Measurements from ENCODE around the gene PLCG1. TPM values are rescaled to one million over a fixed set of nuclear protein-coding genes. Genes with fewer than 3 reads are reported as not detected.

The PLCG1 gene
- total RNA-seq, 3 donors from 2014 or later (not counting 1 experiment from before 2014, with no cell fraction given), result 199 to 242 (median 236) TPM

GRCh38 chr20:41163821-41164220, 26.5 kb downstream of the PLCG1 start:
- H3K4me1 ChIP-seq (ENCODE audit: control insufficient read depth, insufficient read depth, low read length), result peaks cover 62% of the 10 kb centered on the region
- H3K9me3 ChIP-seq (ENCODE audit: control insufficient read depth, insufficient read depth, low read length), result no peaks in the 10 kb centered on the region
- WGBS (ENCODE audit: insufficient coverage), result 99% methylated on average over 11 of the region's 11 CpGs
- DNase-seq (no peak), ATAC-seq (no peak)
- no peak overlapping the region for H3K4me3 ChIP-seq (ENCODE audit: low read length)
- H3K27me3 ChIP-seq (ENCODE audit: control insufficient read depth, insufficient read depth, low read length), result no peaks in the 10 kb centered on the region
- H3K36me3 Mint-ChIP-seq, result peaks cover 23% of the 10 kb centered on the region
- intact Hi-C loops (cut with micrococcal nuclease), result no loop called here
- TF ChIP-seq CTCF (IDR thresholded peaks at IDR 0.05), result no peak
- peaks cover 0 to 5% of the 10 kb centered on the region in 2 donors for H3K27me3 Mint-ChIP-seq (ENCODE audit: low read depth in 2 of 2)
- peak overlapping the region in 1 of 2 donors; percentile 38 for H3K27ac Mint-ChIP-seq
- H3K9me3 Mint-ChIP-seq, result no peaks in the 10 kb centered on the region
- peaks cover 51 to 58% of the 10 kb centered on the region in 2 donors for H3K4me1 Mint-ChIP-seq
- no peak overlapping the region for H3K4me3 Mint-ChIP-seq
- H3K36me3 ChIP-seq (ENCODE audit: control insufficient read depth, insufficient read depth, low read length), result peaks cover 85% of the 10 kb centered on the region
- no peak overlapping the region for H3K27ac ChIP-seq (ENCODE audit: low read length)

GRCh38 chr20:41165001-41165882, 27.9 kb downstream of the PLCG1 start:
- Mint-ChIP-seq H3K4me1 (peaks cover 41 to 43% of the 10 kb centered on the region in 2 donors), H3K36me3 (peaks cover 26% of the 10 kb centered on the region), H3K4me3 (no peak overlapping the region), H3K27me3 (ENCODE audit: low read depth in 2 of 2) (peaks cover 0 to 5% of the 10 kb centered on the region in 2 donors), H3K27ac (no peak overlapping the region), H3K9me3 (no peaks in the 10 kb centered on the region)
- WGBS (ENCODE audit: insufficient coverage), result 95% methylated on average over 24 of the region's 24 CpGs
- Histone ChIP-seq H3K36me3 (ENCODE audit: control insufficient read depth, insufficient read depth, low read length) (peaks cover 91% of the 10 kb centered on the region), H3K27me3 (ENCODE audit: control insufficient read depth, insufficient read depth, low read length) (no peaks in the 10 kb centered on the region), H3K27ac (ENCODE audit: low read length) (no peak overlapping the region), H3K9me3 (ENCODE audit: control insufficient read depth, insufficient read depth, low read length) (no peaks in the 10 kb centered on the region), H3K4me3 (ENCODE audit: low read length) (no peak overlapping the region), H3K4me1 (ENCODE audit: control insufficient read depth, insufficient read depth, low read length) (peaks cover 49% of the 10 kb centered on the region)
- TF ChIP-seq CTCF (IDR thresholded peaks at IDR 0.05), result no peak
- no peak for ATAC-seq
- DNase-seq, result no peak
- intact Hi-C loops (cut with micrococcal nuclease), result no loop called here

- Histone ChIP-seq H3K27me3 (ENCODE audit: control insufficient read depth, insufficient read depth, low read length) (no peaks in the 10 kb centered on the region), H3K4me1 (ENCODE audit: control insufficient read depth, insufficient read depth, low read length) (peaks cover 37% of the 10 kb centered on the region), H3K36me3 (ENCODE audit: control insufficient read depth, insufficient read depth, low read length) (peaks cover 89% of the 10 kb centered on the region), H3K4me3 (ENCODE audit: low read length) (no peak overlapping the region), H3K9me3 (ENCODE audit: control insufficient read depth, insufficient read depth, low read length) (no peaks in the 10 kb centered on the region), H3K27ac (ENCODE audit: low read length) (no peak overlapping the region)
- WGBS (ENCODE audit: insufficient coverage), result 98% methylated on average over 27 of the region's 27 CpGs
- intact Hi-C loops (cut with micrococcal nuclease), result no loop called here
- peak overlapping the region in 1 of 2 donors; percentile 44 for H3K27ac Mint-ChIP-seq
- H3K4me1 Mint-ChIP-seq, result peaks cover 33 to 37% of the 10 kb centered on the region in 2 donors
- no peak for TF ChIP-seq CTCF (IDR thresholded peaks at IDR 0.05)
- DNase-seq, result no peak
- H3K36me3 Mint-ChIP-seq, result peaks cover 33% of the 10 kb centered on the region
- no peaks in the 10 kb centered on the region for H3K9me3 Mint-ChIP-seq
- ATAC-seq, result no peak
- H3K4me3 Mint-ChIP-seq, result peak overlapping the region; percentile 56
- H3K27me3 Mint-ChIP-seq (ENCODE audit: low read depth in 2 of 2), result peaks cover 0 to 5% of the 10 kb centered on the region in 2 donors
Observed at GRCh38 chr20:41166201-41167117, 29.1 kb downstream of the PLCG1 start.
